GM18511 (cell line): Measurements from ENCODE around the gene GNAL.
"Not testable (repeated sequence)": the region's sequence is repeated elsewhere in the genome, so short reads cannot be mapped to it uniquely, and the experiment has no call there.

Experiments used
- ATAC-seq: cut with Tn5 transposase; IDR thresholded peaks from one replicate; pipeline ENCODE4 v1.9.1; 2021; ENCODE audit warnings: mild to moderate bottlenecking, moderate library complexity; ENCODE audit not compliant: unreplicated experiment

Gene GNAL

GRCh38 chr18:11688972-11689668, at the start of gene GNAL:
GNAL (plus strand) TSS chr18:11689264; CDS start chr18:11689564, 300 bp downstream.
- no peak for ATAC-seq

DNA sequence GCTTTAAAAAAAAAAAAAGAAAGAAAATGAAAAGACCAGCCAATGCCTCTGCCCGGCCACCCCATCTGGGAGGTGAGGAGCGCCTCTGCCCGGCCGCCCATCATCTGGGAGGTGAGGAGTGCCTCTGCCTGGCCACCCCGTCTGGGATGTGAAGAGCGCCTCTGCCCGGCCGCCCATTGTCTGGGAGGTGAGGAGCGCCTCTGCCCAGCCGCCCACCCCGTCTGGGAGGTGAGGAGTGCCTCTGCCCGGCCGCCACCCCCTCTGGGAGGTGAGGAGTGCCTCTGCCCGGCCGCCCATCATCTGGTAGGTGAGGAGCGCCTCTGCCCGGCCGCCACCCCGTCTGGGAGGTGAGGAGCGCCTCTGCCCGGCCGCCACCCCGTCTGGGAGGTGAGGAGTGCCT, 41.8 kb upstream of the GNAL start:
- not testable (repeated sequence) for ATAC-seq

- not testable (repeated sequence) for ATAC-seq
Observed at GRCh38 chr18:11647804-11648203, 41.3 kb upstream of the GNAL start.

DNA sequence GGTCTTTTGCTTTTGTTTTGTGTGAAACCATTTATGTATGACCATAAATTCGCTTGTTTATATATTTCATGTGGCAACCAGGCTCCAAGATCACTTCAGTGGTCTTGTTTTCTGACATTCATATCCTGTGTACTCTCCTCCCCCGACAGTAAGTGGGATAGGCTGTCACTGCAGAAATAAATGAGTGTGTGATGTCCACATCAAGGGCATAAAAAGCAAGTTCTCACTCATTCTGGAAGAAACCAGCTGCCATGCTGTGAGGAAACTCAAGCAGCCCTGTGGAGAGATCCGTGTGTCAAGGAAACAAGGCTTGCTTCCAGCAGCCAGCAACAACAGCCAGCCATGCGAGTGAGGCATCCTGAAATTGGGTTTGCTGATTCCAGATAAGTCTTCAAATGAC, 39.2 kb upstream of the GNAL start:
- ATAC-seq: no peak

- no peak for ATAC-seq
Observed at GRCh38 chr18:11651899-11652298, 37.2 kb upstream of the GNAL start.

DNA sequence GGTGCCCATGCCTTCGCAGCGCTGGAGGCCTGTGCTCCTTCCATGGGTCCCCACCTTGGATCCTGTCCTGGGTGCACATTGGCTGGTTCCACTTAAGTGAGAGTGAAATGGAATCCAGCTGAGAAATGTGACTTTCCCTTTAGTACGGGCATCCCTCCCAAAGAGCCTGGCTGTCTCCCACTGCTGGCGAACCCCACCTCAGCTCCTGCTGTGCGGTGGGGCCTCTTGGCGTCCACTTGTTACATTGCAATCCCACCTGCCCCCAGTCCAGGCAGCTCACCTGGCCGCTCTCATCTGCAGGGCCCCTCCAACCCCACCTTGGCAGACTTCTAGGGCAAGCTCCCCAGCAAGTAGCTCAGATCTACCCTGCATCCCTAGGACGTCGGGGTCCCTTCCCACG, 35.5 kb upstream of the GNAL start:
- ATAC-seq: no peak

- no peak for ATAC-seq
Observed at GRCh38 chr18:11654736-11655605, 34.1 kb upstream of the GNAL start.

DNA sequence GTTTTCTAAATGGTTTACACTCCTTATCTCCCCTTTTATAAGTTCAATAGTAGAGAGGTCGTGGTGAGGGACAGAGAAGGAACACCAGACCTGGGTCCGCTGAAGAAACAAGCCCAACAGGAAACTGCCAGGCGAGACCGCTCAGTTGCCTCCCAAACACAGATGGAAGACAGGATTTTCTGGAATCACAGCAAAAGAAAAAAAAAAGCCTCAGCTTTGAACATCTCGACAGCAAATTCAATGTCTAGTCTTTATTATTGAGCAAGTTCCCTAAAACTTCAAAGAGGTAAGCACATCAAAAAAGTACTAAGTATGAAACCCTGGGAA, 33.5 kb upstream of the GNAL start:
- ATAC-seq: no peak

- ATAC-seq: no peak
Observed at GRCh38 chr18:11657152-11657551, 31.9 kb upstream of the GNAL start.

DNA sequence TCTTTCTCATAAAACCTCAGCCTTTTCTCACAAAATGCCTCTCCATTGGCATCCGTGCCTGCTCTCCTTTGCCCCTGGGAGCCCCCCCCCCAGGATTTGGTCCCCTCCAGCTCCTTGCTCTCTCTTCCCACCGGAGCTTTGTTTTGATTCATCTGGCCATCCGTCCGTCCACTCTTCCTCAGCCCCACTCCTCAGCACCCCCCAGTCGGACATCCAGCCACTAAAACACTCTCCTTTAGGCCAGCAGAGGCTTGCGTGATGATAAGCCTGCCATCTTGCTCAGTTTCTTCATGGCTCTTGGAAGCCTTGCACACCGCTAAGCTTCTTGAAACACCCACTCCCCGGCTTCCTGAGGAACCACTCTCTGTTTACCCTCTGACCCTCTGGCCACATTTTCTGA, 31.5 kb upstream of the GNAL start:
- no peak for ATAC-seq

DNA sequence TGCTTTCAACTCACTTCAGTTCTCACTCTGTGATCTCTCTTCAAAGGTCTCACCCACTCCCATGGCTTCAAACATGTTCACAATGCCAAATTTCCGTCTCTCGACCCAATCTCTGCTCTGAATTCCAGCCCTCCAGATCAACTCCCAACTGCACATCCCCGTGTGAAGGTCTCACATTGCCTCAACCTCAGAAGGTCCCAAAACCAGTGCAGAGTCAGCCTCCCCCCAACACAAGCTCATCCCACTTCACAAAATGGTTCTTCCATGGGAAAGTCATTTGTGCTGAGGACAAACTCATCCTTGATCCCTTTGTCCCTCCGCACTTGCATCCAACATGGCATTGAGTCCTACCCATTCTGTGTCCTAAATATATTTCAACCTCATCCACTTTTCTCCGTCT, 31.0 kb upstream of the GNAL start:
- no peak for ATAC-seq

GRCh38 chr18:11658989-11659388, 30.1 kb upstream of the GNAL start:
- ATAC-seq: no peak

DNA sequence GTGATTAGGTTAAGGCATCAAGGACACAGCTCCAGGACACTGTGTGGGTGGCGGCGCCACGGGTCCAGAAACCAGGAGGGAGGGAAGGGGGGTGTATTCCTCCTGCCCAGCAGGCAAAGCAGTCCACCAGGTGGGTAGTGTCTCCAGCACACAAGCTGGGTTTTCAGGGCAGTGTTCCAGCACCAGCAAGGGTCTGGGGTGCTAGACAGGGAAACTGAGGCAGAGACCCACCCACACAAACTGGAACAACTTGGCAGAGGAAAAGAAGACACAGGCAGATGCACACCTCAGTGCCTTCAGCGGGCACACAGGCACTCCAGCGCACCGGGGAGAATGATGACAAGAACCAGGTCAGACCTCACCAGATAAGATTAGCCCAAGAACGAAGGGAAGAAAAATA, 28.4 kb upstream of the GNAL start:
- ATAC-seq: no peak

DNA sequence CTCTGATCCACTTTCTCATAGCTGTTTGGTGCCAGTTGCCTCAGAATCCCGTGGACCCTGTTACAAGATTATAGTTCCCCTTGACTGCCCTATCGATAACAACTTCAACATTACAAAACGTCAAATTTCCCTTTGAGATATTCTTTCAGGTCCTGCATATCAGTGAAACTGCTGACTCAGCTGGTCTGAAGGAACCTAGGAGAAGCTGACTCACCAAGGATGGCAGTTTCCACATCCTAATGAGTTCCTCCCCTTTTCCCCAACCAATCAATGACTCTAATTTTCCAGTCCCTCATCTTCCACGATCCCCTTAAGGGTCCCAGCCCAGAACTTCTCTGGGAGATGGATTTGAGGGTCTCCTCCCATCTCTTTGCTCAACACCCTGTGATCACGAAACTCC, 27.6 kb upstream of the GNAL start:
- ATAC-seq: no peak

DNA sequence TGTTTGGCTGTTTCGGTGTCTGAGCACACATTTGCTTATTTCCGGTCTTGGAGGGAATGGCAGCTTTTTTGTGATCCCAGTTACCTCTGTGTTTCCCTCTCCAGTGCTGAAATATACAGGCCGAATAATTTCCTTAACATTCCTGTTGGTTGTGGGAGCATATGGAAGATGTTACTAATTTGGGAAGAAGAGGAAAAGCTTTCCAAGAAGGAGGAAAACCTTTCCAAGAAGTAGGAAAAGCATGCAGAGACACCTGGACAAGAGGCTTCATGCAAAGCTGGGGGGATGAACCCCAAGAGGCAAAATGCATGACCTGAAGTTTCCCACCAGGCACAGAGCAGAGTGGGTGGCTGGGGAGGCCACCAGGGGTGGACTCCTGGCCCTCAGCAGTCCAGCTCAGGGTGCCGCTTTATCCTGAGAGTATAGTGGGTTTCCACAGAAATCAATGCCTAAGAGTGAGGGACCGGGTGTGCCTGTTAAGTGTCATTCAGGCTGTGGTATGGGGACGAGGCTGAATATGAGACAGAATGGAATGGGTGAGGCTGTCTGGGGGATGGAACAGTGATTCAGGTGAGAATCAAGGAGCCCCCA, 25.5 kb upstream of the GNAL start:
- ATAC-seq: no peak

DNA sequence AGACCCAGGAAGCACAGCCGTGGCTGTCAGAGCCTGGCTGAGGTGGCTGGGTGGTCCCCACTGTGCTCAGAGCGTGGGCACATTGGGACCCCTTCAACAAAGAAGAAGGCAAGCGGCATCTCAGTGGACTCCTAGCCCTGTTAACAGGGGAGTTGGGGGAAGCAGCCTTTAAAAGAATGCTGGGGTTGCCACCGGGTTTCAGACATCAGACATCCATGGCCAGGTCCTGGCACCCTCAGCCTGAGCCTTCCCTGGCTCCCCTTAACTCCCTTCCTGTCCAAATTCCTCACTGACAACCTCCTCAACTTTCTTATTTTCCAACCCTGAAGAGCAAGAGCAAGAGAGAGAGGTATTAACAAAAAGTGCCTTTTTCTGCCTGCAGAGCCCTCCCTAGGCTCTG, 24.8 kb upstream of the GNAL start:
- no peak for ATAC-seq

DNA sequence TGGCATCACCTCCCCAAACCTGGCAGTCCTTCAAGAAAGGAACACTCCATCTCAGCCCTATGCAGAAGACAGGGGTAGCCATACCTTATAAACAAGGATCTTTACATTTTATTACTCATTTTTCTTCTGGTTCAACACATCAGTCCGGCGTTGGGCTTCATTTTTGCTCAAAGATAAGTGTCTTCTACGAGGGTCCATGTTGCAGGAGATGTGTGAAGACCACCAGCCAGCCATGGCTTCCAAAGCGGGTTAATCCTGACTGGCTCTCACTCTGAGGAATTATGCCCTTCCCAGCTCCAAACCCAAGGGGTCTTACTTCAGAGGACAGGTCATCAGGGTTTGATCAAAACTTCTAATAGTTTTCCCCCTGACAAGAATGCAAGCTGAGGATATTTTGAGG, 23.9 kb upstream of the GNAL start:
- ATAC-seq: no peak

DNA sequence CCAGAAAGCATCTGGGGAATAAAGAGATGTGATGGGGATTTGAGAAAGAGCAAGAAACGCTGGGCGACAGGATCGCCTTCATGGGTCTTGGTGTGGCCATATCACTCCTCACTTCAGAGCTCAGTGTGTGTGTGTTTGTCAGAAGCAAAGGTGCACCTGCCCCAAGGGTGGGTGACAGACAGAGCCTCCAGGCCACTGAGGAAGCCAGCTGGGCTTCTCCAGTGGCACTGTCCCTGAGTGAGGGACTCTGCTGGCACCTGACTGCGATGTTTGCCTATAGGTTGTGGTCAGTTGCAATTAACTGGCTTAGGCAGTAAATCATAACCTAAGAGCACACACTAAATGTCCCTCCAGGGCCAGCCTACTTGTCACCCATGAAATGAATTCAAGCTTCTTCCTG, 23.5 kb upstream of the GNAL start:
- no peak for ATAC-seq

- no peak for ATAC-seq
Observed at GRCh38 chr18:11666176-11666575, 22.9 kb upstream of the GNAL start.

DNA sequence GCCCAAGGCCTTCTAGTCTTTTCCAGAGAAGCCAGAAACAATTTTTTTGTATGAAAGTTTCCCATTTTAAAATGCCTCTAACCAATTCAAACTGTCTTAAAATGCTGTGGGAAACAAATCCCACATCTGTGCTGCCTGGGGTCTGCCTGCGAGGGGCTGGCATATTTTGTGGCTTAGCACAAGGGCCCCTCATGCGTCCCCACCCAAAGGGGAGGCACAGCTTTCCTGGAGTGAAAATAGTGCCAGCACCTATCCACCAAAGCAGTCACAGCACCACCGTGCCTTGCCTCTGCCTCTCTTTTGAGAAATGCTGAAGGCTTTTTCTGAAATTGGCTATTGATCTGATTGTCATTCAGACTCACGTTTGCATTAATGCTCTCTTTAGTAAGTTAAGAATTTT, 22.2 kb upstream of the GNAL start:
- no peak for ATAC-seq

DNA sequence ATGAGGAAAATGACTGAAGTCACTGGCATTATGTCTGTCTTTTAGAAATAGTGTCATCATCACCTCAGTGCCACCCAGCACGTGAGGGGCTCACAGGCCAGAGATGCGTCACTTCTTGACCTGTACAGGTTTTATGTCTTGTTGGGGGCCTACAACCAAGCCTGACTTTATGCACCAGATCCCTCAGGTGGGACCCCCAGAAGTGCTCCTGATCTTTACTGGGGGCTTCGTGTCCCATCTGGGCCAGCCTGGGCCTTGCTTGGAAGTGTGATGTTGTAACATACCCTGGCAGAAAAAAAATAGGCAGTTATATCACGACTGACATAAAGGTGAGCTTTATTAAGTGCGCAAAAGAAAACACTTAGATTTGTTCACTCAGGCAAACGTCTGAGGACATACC, 21.5 kb upstream of the GNAL start:
- ATAC-seq: no peak
